ENCODE results near the gene PSG2.
"Not testable (repeated sequence)": the region's sequence is repeated elsewhere in the genome, so short reads cannot be mapped to it uniquely, and the experiment has no call there.

The PSG2 gene

DNA sequence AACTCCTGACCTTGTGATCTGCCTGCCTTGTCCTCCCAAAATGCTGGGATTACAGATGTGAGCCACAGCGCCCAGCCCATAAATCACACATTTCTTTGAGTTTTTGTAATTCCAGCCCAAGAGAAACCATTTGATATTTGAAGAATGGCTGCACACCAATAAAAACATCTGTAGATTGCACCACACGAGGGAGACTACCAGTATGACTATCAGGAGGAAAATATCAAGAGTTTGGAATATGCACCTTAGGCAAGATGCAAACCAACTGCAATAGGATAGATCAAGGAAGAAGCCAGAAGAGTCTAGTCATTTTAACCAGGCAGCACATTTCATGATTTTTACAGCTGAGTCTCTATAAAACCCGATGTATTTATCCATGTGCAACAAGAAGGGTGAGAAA is 20.1 kb downstream of the PSG2 start:
- DNase-seq, result not testable (repeated sequence)

DNA sequence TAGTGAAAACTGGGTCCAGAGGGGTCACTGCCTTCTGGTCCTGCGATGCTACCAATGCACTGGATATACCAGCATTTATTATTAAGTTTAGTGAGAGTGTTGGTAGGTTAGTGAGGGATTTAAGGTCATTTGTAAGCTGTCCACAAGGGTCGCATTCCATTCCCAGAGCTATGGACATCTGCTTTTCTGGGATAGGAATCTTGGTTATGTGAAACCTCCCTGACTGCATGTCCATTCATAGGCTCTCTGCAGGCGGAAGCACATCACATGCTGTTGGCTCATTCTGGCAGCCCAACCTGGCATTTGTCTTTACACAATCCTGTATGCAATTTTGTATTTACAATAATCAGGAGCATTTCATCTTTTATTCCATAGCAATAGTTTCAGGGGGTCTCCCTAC is 21.2 kb downstream of the PSG2 start:
- DNase-seq, result not testable (repeated sequence)

DNA sequence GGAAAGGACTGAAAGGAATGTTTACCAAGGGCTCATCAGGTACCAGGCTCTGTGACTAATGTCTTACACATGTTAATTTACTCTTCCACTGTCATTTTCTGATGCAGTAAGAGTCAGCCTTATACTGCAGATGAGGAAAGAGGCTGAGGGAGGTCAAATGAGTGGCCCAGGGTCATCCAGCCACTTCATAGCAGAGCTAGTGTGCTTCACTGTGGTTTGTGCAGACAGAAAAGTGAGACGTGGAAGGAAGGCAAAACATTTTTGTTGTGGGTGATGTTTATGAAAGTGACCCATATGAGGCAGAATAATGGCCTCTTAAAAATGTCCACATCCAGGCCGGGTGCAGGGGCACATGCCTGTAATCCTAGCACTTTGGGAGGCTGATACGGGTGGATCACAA is 22.2 kb downstream of the PSG2 start:
- DNase-seq, result not testable (repeated sequence)

DNA sequence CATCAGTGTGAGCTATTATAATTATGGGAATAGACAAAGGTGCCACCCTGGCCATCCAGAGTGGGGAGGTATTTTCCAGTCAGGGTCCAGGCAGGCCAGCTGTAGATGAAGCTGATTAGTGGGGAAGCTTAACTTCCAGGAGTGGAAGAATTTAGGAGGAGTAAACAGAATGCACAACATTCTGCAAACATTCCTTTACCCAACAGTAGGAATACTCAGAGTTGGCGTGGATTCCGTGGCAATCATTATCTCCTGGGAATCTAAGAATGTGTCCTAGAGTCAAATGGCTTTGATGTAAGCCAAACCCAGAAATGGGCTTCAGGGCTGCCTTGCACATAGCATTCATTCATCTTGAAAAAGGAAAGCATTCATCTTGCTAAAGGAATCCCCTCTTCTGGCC is 23.0 kb downstream of the PSG2 start:
- not testable (repeated sequence) for DNase-seq

DNA sequence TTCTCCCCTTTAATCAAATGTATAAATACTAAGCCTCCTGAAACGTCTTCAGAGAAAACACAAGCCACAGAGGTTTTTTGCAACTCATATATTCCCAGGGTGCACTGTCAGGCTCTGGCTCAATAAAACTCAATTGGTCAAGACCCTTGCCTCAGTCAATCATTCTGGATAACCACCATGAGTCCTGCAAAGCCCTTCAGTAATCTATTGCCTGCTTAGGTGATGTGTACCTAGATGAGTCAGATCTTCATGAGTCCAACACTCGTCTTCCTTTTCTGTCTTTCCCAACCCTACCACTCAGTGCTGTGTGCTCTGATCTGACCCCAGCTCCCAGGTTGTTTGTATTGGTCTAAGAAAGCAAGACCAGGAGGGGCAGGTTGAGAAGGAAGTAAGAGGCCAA is 24.1 kb downstream of the PSG2 start:
- DNase-seq, result not testable (repeated sequence)

DNA sequence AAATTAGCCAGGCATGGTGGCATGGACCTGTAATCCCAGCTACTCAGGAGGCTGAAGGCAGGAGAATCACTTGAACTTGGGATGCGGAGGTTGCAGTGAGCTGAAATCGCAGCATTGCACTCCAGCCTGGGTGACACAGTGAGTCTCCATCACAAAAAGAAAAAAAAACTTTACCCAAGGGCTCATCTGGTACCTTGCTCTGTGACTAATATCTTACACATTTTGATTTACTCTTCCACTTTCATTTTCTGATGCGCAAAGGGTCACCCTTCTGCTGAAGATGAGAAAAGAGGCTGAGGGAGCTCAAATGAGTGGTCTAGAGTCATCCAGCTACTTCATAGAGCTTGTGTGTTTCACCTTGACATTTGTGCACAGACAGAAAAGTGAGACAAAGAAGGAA is 34.5 kb downstream of the PSG2 start:
- not testable (repeated sequence) for DNase-seq

DNA sequence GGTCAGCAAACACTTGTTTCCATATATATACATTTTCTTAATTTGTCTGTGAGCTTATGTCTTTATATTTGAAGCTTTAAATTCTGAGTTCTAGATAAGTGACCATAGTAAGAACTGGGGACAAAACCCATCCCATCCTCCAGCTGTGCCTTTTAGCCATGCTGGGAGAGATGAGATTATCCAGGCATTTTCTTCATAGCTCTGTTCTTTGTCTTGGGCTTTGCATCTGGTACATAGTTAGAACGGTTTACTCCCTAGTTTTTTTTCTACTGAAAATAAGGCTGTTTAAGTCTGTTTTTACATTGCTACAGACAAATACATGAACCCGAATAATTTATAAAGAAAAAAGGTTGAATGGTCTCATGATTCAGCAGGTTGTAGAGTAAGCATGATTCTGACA is 35.9 kb downstream of the PSG2 start:
- not testable (repeated sequence) for DNase-seq

DNA sequence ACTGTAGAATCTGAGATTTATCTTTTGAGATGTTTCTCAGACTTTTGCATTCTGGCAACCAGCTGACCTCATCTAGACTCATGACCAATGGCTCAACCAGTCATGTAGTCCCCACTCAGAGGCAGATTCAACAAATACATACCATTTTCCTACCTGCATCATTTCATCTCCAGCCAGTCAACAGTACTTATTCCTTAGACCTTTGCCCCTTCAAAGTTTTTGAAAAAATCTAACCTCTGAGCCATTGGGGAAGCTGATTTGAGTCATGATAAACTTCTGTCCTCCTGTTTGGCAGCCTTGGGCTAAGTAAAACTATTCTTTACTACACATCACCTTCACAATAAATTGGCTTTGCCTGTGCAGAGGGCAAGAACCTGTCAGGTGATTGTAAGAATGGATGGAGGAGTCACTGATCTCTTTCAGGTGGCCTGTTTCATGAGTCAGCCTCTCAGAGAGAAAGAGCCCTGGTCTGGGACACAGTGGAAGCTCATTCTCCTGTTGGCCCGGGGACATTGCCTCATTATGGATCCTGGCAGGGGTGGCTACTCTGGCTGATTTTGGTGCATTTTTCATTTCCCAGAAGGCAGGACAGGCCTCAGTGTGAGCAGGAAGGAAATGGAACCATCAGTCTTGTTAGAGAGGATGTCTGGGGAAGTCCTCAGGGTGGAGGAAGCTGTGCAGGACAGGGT is 38.9 kb downstream of the PSG2 start:
- not testable (repeated sequence) for DNase-seq

DNA sequence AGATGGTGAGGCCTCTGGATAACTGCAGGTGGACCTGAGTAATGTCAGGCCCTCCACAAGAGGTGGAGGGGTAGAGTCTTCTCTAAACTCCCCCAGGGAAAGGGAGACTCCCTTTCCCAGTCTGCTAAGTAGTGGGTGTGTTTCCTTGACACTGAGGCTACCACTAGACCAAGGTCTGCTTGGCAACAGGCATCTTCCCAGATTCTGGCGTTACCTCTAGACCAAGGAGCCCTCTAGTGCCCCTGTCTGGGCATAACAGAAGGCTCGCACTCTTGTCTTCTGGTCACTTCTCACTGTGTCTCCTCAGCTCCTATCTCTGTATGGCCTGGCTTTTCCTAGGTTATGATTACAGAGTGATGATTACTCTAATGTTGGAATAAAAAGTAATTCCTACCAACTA is 50.9 kb downstream of the PSG2 start:
- not testable (repeated sequence) for DNase-seq

DNA sequence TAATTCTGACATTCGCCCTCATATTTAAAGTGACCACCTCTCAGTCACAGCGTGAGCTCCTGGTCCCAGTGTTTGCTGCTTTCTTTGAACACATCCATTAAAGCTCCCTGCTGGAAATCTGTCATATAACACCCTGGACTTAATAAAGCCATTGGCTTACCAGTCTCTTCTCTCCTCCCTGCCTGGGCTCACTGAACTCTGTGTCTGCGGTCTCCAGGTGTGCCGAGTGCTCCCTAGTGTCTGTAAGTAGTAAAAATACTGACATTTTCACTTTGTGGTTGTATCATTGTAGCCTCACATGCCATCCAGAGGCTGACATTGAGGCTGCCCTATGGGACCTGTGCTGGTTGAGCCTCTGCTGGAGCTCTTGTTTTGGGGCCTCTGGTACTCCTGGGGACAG is 53.6 kb downstream of the PSG2 start:
- no peak for DNase-seq

DNA sequence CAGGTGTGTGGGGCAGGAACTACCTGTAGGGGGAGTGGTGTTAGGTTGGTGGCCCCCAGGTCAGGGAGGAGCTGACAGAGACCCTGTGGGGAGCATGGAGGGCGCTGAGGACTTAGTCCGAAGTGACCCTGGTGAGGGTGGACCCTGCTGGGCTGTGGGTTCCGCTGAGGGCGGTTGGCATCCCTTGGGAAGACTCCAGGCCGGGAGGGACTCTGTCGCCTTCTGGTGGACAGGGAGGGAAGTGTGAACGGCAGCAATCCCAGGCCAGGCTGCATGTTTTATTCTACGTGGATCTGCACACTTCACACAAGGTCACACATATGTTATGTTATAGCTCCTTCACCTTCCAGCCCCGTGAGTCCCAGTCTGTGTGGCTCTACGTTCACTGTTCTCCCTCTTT is 54.5 kb downstream of the PSG2 start:
- not testable (repeated sequence) for DNase-seq

DNA sequence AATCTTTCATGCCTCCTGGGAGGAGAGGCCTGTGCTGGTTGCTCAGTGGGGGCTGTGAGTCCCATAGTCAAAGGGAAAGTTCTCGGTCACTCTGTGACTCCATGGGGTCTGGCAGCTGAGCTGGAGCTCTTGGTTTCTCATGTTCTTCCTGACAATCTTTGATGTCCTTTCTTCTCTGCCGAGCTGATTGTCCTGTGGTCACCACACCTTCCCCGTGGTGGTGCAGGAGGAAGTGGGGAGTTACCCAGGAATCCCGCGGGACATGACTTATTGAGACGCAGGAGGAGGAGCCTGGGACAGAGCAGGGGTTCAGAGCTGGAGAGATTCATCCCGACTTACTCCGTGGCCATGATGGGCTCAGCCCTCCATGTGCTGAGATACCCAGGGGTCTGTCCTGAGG is 55.4 kb downstream of the PSG2 start:
- not testable (repeated sequence) for DNase-seq

DNA sequence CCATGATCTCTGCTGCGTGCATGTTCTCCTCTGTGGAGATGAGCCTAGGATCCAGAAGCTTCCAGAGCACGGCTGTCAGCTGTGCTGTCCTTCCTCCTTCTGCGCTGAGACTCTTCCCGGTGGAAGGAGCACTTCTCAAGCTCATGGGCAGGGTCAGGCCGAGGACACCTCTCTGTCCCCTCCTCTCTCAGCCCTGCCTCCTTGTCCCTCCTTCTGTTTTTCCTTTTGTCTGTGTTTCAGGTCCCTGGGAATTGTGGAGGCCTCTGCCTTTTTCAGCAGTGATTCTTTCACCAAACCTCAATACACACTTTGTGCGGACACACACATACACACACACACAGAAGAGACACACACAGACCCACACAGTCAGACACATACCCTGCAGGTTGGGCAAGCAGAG is 56.1 kb downstream of the PSG2 start, which contains the start of gene PSG11:
Gene PSG11 (minus strand): TSS at position 101 of the 400 bp plus-strand sequence. CDS start 97 bp downstream, at position 4.
- DNase-seq, result not testable (repeated sequence)

DNA sequence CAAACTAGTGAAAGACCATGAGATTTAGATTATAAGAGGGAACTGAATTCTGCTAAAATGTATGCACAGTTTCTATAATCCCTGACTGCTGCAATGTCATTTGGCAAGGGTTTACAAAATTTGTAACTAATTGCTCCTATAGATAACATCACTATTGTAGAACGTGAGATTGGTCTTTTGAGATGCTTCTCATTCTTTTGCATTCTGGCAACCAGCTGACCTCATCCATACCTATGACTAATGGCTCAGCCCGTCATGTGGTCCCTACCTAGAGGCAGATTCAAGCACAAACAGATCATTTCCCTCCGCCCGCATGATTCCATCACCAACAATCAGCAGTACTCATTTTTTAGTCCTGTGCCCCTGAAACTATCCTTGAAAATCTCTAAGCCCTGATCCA is 60.4 kb downstream of the PSG2 start:
- not testable (repeated sequence) for DNase-seq

DNA sequence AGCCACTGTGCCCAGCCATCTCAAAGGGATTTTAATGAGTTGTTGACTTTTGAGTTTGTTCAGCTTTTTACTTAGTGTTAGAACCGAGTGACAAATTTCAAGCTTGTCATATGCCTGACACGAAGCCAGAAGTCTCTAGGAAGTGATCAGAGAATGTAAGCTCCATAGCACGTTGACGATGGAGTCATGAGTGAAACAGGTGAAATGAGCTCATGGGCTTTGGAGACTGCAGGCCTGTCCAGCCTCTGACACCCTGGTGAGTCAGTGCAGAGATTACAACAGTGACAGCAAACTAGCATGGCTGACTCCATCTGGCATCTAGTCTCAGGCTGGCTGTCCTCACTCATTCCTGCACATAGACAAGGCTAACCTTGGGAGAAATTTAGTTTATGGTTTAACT is 60.9 kb downstream of the PSG2 start:
- DNase-seq, result not testable (repeated sequence)

DNA sequence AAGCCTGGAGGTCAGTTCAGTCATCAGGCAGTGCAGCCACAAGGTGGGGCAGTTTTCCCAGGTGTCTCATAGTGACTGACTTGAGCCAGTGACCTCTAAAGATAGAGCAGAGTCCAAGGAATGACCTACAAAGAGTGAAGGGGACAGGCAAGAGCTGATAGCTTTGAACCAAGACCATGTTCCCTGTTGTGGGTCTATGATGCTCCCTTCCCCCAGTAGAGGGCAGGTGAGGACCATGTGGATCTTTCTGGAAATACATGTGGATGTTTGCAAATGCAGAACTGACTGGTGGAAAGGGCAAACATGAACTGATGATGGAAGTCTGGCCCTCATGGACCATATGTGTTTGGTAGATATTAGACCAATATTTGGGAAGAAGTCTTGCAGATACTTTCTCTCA is 62.9 kb downstream of the PSG2 start:
- not testable (repeated sequence) for DNase-seq
